GM21529 (cell line): Measurements from ENCODE around the gene PERP.

Source experiments
- ATAC-seq: cut with Tn5 transposase; IDR thresholded peaks from one replicate; pipeline ENCODE4 v1.9.1; 2021; ENCODE audit not compliant: unreplicated experiment

PERP gene

DNA sequence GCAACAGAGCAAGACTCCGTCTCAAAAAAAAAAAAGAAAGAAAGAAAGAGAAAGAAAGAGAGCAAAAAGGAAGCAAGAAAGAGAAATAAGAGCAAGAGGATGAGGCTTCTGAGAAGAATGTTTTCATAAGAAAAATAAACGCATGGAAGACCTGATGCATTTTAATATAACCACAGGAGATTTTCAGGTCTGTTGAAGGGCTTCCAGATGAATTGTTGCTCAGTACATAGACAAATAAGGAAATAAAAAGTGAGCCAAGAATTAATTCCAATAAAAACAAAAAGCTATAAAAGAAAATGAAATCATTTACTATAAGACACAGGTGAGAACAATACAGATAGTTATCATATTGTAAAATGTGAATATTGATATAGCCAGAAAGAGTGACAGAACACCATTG lies 43.5 kb downstream of the PERP start:
- no peak for ATAC-seq

DNA sequence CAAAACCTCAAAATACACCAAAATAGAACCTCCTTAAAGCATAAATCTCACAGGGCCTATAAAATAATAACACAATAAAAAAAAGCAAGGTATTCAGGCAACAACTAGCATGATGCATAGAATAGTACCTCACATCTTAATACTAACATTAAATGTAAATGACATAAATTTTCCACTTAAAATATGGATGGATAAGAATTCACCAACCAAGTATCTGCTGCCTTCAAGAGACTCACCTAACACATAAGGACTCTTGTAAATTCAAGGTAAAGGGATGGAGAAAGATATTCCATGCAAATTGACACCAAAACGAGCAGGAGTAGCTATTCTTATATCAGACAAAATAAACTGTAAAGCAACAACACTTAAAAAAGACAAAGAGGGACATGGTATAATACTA lies 52.2 kb downstream of the PERP start:
- ATAC-seq: no peak

DNA sequence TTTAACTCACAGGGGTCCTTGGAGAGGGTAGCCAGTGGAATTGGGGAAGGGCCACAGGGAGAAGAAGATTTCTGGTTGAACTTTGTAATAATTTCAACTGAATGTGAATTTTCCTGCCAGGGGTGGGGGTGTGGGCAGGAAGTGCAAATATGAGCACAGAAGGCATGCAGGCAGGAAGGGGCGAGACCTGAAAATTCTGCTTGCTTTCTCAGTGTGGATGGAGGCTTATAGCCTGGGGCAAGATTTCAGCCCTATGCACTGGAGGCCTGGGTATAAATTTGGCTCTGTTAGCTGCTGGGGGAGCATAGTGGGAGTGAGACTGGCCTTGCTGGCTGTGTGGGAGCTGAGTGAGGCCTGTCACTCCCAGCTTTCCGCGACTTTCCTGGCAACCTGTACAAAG lies 54.4 kb downstream of the PERP start:
- no peak for ATAC-seq

DNA sequence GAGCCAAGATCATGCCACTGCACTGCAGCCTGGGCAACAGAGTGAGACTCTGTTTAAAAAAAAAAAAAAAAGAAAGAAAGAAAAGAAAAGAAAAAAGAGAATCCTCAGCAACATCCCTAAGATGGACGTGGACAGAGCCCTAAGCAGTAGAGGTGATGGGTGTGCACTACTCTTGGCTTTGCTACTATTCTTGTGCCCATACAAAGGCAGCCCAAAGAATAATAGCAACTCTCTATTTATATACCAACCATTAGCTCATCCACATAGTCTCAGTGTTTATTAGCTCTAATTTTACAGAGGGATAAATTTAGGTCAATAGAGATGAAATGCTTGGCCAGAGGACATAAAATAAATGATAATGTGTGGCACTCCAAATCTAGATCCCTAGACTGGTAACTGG lies 62.2 kb downstream of the PERP start:
- no peak for ATAC-seq

DNA sequence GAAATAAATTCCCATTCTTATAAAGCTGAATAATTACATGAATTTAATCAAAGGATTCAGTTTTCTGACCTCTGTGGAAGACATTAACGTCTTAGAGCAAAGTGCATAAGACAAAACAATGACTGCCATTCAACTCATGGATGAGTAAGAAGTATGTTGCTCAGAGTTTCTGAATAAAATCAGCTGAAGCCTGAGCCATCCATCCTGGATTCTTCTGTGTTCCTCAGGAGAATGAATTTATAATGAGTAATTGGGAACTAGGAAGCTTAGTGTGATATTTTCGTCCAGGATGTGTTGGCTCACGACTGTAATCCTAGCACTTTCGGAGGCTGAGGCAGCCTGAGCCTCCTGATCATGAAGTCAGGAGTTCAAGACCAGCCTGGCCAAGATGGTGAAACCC lies 62.8 kb downstream of the PERP start:
- ATAC-seq: no peak
